NK-92 (cell line): ENCODE data around the gene ABCC6.
"Not testable (repeated sequence)": the region's sequence is repeated elsewhere in the genome, so short reads cannot be mapped to it uniquely, and the experiment has no call there.

ENCODE experiments used
- DNase-seq: peaks from one replicate; lab custom pipeline; 2025; ENCODE audit not compliant: unreplicated experiment; lab: John Stamatoyannopoulos, UW

The ABCC6 gene

GRCh38 chr16:16223662-16224241, 458 bp upstream of the ABCC6 start:
- DNase-seq = not testable (repeated sequence)

GRCh38 chr16:16221382-16221781, 1.9 kb downstream of the ABCC6 start:
- DNase-seq = not testable (repeated sequence)

DNA sequence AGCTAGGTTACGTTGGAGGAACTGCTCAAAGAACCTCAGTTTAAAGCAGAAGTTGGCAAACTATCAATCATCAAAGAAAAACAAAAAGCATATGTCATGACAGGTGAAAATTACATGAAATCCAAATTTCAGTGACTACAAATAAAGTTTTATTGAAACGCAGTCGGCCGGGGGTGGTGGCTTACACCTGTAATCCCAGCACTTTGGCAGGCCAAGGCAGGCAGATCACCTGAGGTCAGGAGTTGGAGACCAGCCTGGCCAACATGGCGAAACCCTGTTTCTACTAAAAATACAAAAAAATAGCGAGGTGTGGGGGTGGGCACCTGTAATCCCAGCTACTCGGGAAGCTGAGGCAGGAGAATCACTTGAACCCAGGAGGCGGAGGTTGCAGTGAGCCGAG, 2.8 kb downstream of the ABCC6 start:
- not testable (repeated sequence) for DNase-seq

DNA sequence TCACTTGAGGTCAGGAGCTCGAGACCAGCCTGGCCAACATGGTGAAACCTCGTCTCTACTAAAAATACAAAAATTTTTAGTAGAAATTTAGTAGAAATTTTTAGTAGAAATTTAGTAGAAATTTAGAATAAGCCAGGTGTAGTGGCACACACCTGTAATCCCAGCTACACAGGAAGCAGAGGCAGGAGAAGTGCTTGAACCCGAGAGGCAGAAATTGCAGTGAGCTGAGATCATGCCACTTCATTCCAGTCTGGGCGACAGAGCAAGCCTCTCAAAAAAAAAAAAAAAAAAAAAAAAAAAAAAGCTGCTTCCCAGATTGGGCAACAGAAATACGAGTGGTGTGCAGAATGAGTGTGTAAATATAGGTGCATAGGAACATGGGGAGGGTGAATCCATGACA, 4.5 kb downstream of the ABCC6 start:
- DNase-seq = not testable (repeated sequence)

DNA sequence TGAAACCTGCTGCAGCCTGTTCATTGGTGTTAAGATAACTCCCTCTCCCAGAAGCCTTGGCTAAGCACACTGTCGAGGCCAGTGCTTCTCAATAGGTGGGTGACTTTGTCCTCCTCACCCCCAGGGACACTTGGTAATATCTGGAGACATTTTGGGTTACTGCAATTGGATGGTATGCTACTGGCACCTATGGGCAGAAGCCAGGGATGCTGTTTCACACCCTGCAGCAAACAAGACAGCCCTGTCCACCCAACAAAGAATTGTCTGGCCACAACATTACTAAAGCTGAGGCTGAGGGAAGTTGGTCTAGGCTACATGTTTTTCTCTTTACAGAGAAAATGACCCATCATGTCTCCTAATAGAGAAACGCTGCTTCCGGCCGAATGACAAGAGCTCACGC, 4.9 kb downstream of the ABCC6 start:
- DNase-seq = not testable (repeated sequence)

DNA sequence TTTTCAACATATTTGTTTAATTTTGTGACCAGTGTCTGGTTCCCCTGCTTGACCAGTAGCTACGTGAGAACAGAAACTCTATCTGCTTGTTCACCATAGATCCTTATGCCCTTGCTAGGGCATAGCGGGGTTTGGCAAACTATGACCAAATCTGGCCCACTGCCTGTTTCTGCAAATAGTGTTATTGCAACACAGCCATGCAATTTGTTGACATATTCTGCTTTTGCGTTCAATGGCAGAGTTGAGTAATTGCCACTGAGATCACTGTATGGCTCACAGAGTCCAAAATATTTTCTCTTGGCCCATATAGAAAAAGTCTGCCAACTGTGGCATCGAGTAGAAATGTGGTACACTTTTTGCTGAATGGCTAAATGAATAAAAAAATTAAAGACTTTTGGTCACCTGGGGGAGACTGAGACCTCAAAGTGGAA, 9.4 kb downstream of the ABCC6 start:
- not testable (repeated sequence) for DNase-seq

- DNase-seq = not testable (repeated sequence)
Measured at GRCh38 chr16:16211404-16211803, 11.9 kb downstream of the ABCC6 start.

- not testable (repeated sequence) for DNase-seq
Measured at GRCh38 chr16:16208461-16208860, 14.8 kb downstream of the ABCC6 start.

- not testable (repeated sequence) for DNase-seq
Measured at GRCh38 chr16:16207787-16208334, 15.4 kb downstream of the ABCC6 start.

GRCh38 chr16:16207097-16207786, 16.1 kb downstream of the ABCC6 start:
- DNase-seq = not testable (repeated sequence)

GRCh38 chr16:16205864-16206263, 17.4 kb downstream of the ABCC6 start:
- not testable (repeated sequence) for DNase-seq

DNA sequence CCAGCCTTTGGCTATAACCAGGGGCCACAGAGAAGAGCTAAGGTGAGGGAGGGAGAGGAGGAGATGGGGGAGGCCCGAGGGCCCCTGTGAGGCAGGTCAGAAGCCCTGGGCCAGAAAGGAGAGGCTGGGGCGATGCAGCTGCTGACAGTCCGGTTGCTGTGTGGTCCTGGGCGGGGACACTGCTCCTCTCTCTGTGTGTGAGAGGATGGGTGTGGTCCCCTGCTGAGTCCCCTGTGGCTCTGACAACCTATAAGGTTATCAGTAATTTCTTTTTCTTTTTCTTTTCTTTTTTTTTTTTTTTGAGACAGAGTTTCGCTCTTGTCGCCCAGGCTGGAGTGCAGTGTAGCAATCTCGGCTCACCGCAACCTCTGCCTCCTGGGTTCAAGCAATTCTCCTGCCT, 18.7 kb downstream of the ABCC6 start:
- not testable (repeated sequence) for DNase-seq

- DNase-seq = not testable (repeated sequence)
Measured at GRCh38 chr16:16203494-16203893, 19.8 kb downstream of the ABCC6 start.

- not testable (repeated sequence) for DNase-seq
Measured at GRCh38 chr16:16202400-16203143, 20.7 kb downstream of the ABCC6 start.

DNA sequence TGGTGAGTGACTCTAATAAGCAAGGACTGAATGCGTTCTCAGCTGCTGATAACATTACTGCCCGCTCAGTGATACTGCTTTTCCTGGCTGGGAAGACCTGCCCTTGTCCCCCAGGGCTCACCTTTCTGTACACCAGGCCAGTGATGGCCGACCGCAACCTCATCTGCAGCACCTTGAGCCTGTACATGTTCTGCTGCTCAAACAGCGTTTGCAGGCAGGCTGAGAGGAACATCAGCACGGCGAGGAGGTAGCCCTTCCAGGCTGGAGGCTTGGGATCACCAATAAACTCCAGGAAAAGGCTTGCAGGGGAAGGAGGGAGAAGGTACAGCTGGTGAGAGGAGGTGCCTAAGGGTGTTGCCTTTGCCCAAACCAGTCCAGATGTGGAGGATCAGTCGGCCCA, 21.4 kb downstream of the ABCC6 start:
- DNase-seq = not testable (repeated sequence)

DNA sequence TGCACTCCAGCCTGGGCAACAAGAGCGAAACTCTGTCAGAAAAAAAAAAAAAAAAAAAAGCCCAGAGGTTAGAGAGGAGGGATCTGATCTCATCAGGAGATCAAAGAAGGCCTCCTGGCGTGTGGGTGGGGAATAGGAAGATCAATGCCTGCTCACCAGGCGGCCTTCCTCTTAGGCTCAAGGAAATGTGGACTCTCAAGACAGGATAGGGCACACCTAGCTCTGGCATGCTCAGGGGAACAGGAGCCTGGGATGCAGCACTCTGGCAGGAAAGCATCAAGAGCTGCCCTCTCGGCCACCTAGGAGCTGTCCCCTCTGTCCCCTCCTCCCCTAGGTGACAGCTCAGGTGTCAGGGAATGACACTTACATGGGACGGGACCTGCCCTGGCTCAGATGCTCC, 22.9 kb downstream of the ABCC6 start:
- DNase-seq = not testable (repeated sequence)

- DNase-seq = not testable (repeated sequence)
Measured at GRCh38 chr16:16199428-16199827, 23.9 kb downstream of the ABCC6 start.

DNA sequence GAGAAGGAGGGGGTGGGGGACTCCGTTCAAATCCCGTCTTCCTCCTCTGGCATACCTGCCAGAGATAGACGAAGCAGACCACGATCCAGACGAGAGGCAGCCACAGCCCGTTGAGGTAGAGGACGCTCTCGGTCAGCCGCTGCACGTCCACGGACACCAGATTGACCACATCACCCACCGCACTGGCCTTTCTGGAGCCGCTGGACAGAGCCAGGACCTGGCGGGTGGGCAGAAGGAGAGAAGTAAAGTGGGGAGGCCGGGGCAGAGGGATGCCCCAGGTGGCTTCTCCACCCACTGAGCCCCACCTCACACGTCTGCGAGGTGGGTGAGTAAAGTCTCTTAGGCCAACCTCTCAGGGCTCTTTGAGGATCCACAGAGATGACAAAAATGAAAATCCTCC, 25.3 kb downstream of the ABCC6 start:
- no peak for DNase-seq

DNA sequence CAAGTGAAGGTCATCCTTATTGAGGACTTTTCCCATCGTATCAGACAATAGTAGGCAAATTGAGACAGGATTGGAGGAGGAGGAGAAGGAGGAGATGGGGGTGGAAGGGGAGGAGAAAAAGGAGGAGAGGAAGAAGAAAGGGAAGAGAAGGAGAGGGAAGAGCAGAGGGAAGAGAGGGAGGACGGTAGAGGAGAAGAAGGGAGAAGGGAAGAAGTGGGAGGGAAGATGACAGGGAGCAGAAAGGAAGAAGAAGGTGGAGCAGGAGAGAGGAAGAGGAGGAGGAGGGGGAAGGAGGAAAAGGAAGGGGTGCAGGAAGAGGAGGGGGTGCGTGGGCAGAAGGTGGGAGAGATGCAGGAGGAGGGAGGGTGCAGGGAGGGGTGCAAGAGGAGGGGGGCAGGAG, 26.0 kb downstream of the ABCC6 start:
- no peak for DNase-seq

DNA sequence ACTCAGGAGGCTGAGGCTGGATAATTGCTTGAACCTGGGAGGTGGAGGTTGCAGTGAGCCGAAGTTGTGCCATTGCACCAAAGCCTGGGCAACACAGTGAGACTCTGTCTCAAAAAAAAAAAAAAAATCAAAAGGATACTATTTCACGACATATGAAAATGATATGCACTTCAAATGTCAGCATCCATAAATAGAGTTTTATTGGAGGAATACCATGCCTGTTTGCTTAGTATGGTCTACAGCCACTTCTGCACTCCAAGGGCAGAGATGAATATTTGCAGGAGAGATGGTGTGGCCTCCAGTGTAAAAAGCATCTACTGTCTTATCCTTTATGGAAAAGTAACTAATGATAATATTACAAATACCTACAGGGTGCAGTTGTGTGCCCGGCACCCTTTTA, 27.2 kb downstream of the ABCC6 start:
- no peak for DNase-seq

DNA sequence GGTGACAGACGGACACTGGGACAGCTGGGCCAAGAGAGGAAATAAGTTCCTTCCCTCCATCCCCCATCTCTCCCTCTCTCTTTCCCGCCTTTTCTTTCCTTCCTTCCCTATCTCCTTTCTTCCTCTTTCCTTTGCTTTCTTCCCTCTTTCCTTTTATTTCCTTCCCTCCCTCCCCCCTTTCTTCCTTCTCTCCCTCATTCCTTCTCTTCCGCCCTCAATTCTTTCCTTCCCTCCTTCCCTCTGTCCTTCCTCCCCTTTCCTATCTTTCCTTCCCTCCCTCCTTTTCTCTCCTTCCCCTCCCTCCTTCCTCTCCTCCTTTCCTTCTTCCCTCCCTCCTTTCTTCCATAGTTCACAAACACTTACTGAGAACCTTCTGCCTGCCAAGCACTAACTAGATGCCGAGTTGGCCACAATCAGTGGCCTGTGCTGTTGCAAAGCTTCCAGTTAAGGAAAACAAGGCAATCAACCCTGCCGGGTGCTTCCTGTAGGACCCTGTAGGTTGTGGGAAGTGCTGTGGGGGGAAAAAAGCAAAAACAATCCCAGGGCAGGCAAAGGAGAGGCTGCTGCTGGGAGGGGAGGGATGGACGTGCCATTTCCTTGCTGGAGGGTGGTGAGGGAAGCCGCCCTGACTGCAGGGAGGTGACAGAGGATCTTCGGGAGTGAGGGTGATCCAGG, 31.7 kb downstream of the ABCC6 start:
- DNase-seq = no peak
